Medulla oblongata (tissue), 1 donor: ENCODE measurements around the gene SEMA5A.
"Not testable (repeated sequence)": the region's sequence is repeated elsewhere in the genome, so short reads cannot be mapped to it uniquely, and the experiment has no call there.

Experiments
- DNase-seq: peaks from one replicate; pipeline ENCODE4 v3.0.0-alpha.2; 2015; ENCODE audit errors: extremely low spot score

The SEMA5A gene

DNA sequence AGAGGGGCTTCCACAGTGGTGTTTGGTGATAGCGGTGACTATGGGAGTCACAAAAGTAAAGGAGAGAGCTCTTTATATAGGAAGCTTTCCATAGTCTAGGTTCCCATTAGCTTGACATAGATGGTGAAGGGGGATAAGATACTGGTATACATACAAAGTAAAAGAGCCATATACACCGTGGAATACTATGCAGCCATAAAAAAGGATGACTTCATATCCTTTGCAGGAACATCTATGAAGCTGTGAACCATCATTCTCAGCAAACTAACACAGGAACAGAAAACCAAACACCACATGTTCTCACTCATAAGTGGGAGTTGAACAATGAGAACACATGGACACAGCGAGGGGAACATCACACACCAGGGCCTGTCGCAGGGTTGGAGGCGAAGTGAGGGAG, 146.1 kb downstream of the SEMA5A start:
- not testable (repeated sequence) for DNase-seq

DNA sequence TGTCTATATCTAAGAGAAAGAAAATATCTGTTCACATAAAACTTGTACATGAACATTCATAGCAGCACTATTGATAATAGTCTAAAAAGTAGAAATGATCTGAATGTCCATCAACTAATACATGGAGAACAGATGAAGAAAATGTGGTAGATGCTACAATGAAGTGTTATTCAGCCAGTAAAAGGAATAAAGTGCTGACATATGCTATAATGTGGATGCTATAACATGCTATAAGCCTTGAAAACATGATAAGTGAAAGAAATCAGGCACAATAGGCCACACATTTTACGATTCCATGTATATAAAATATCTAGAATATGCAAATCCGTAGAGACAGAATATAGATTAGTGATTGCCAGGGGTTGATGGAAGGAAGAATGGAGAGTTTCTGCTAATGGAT, 146.8 kb downstream of the SEMA5A start:
- no peak for DNase-seq

DNA sequence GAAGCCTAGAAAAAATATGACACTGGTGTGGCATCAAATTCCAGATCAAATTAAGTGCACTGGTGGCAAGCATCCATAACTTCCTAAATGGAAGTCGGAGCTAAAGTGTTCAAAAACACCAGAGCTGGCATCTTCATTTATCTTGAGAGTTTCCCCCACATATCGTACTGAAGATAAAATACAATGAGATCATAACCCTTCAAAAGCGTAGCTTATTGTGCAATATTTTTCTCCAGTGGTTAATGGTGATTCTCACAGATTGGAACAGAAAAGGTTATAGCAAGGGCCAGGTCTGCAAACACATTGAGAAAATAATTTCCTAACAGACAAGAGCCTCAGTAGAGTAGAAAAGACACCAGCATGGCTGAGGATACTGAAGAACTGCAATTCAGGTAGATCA, 147.6 kb downstream of the SEMA5A start:
- DNase-seq, result no peak

DNA sequence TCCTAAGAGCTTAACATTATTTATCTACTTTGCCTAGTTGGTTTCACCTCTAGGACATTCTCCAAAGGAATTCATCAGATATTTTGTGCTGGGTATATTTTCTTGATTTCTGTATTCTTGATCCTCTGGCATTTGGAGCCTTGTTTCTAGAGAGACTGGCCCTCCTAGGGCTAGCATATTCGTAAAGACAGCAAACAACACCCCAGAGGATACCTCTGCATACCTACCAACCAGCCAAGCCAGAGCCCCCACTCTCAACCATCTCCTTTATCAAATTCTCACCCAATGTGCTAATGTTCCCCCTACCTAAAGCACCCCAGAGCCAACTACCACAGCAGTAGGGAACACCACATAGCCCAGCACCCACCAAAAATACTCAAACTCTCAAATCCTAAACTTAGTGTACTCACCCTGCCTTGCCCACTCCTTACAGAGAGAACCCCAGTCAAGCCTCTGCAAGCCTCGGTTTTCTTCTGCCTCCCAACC, 149.5 kb downstream of the SEMA5A start:
- DNase-seq, result no peak

DNA sequence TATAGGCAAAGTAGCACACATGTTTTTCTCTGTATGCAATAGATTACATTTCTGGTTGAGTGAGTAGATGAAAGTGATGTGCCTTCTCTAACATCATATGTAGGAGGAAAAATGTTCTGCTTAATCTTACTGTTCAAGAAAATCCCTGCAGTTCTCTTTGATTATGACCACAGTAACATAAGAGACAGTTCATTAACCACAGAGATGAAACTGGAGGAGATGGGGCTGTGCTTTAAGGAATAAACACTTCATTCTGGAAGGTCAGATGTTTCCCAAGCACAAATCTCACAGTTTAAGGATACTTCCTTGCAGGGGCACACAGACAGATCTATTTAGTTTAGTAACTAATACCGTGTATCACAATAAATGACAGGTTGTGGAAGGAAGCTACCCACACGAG, 150.2 kb downstream of the SEMA5A start:
- DNase-seq, result no peak

DNA sequence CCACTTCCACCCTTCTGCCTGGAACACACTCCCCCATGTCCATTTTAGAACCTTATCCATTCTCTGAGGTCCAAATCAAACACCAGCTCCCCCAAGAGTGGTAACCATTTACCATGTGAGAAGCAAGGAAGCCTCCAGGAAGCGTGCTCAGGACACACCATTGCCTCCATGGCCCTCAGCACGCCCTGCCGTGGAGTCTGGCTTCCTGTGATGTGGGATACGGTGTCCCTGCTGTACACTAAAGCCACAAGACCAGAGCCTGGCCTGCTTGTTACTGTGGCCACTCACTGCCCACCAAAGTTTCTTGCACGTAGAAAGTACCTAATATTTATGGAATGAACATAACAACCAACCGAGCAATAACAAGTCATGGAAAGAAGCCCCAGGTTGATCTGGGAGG, 151.7 kb downstream of the SEMA5A start:
- DNase-seq, result no peak

DNA sequence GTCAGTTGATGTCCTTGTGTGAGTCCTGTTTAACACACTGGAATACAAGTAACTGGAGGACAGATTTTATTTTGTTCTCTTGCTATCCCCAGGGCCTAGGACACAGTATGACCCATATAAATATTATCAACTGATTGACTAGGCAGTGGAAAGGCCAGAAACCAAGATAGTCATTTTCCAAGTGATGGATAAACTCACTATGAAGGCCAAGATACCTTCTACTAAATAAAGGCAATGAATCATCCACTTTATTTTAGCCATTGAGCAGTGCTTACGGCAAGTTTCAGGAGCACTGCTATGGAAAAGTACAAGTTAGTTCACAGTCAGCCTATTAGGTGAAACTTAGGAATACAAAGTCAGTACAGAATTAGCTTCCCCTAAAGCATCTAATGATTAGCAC, 153.2 kb downstream of the SEMA5A start:
- no peak for DNase-seq

DNA sequence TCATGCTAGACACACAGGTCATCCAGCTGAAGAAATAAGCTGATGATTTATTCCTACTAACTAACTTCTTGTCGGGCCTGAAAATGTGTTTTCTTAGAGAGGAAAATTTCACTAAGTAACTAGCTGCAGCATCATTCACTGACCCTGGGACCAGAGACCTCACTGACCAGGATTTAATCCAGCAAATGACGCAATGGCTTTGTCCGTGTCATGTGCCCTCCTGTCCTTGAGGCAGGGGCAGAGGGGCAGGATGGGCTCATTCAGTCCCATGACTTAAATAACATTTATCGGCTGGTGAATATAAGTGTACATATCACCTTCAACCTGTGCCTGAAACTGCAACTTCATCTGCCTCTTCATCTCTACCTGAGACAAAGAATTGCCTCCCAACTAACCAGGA, 154.8 kb downstream of the SEMA5A start:
- DNase-seq, result no peak

DNA sequence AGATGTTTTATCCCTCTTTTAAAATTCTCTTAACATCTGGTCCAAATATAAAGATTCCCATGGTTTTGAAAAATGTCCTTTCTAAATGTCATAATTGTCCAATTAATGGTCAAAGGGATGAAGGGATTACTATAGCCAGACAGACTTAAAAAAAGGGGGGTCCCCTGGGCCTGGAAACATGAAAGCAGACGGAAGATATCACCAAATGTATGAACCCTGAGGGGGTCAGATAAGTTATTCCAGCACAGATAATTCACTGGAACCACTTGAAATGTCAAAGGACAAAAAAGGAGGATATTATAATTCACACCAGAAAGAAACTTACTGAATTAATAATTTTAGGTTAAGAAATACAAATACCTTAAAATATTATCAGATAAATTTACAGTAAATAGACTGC, 155.8 kb downstream of the SEMA5A start:
- no peak for DNase-seq

DNA sequence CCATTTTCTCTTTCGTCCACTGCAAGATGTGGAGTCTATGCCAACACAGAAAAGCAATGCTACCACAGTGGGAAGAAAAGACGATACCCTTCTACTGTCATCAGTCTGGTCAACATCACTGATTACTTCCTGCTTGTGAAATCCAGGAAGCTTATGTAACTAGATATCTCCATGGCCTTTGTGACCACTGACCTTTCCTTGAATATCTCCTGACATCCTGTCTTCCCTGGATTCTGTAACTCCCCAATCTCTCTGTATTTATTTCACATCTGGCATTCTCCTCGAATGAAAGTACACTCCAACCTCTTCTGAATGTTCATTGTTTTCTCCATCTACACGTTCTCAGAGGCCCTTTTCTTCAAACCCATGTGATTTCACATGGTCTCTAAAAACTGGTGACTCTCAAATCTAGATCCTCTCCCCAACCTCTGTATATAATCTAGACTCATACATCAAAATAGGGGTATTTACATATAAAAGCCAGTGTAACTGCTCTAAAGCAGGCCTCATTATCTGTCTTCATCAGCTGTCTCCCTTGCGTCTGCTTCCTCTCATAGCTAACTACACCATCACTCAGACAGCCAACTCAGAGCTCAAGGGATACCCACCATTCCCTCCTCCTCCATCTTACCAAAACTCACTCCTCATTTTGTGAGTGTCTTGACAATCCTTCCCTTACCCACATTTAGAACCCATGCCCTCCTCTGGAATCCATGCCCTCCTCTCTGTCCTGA, 156.8 kb downstream of the SEMA5A start:
- DNase-seq, result no peak

DNA sequence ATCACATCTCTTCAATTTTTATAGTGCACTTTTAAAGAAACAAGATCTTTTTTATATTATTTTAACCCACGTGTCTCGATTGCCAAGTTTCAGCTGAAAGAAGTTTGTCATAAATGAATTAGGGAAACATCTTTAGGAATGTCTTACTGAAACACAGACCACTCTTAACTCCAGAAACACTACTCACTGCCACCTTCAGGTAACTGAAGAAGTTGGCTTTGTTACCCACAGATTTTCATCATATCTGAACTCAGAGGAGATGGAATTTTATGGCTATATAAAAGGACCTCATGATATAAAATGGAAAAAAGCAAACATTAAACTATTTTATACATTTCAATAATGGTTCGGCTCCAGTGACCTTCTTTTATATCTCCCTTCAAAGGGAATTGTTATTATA, 158.0 kb downstream of the SEMA5A start:
- DNase-seq, result no peak

DNA sequence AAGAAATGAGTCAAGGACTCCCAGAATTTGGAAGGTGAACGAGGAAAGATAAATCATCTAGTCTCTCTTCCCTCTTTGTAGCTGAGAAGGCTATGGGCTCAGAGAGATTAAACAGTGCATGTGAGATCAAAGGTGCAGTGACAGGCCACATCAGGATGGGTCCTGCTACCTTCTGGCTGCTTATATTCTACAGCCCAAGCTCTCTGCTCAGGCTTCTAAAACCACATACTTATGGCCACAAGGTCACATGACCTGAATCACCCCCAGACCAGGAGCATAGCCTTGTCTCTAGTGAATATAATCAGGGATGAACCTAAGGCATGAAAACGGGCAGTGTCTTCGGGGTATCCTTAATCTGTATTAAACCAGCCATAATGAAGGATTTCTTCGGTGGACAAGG, 158.9 kb downstream of the SEMA5A start:
- DNase-seq, result no peak

DNA sequence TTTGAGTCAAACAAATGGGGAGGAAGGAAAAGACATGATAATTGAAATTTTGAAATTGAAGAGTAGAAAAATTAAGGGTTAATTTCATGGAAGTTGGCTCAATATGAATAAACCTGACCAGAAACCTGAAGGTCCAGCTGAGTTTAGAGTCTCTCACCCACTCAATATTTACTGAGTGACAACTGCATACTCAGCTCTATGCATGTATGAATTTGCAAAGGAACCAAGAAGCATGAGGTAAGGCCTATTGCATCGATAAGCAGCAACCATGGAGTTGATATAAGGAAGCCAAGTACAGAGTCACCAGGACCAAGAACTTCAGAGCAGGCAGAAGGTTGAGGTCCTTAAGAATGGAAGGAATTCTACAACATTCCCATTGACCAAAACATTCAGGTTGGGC, 163.4 kb downstream of the SEMA5A start:
- DNase-seq, result no peak

DNA sequence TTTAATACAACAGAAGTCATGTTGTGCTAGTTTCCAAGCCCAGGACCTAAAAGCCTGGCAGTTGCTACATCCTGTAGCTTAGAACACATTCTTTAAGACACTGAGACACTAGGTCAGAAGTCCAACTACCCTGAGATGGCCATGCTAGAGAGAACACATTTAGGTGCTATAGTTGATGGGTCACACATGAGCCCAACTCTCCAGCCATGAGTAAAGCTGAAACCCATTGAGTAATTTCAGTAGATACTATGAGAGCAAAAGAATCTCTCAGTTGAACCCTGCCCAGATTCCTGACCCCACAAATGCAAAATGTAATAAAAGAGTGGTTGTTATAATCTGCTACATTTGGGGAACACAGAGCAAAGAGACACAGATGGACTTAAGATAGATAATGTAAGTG, 164.4 kb downstream of the SEMA5A start:
- no peak for DNase-seq

DNA sequence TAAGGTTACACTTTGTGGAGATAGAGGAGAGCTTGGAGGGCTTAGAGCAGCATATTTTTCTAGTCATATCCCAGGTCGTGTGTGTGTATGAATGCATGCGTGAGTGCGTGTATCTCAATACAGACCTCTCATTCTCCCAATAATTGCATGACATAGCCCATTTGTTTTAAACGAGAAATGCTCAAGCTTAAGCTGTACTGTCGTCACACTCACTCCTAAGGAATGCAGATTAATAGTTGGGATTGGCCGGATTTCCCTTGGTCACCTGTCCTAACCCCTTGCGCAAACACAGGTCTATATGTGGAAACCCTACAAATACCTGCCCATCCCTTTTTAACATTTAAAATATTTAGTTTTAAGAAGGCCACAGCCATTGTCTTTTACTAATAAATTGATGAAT, 165.8 kb downstream of the SEMA5A start:
- DNase-seq, result no peak

DNA sequence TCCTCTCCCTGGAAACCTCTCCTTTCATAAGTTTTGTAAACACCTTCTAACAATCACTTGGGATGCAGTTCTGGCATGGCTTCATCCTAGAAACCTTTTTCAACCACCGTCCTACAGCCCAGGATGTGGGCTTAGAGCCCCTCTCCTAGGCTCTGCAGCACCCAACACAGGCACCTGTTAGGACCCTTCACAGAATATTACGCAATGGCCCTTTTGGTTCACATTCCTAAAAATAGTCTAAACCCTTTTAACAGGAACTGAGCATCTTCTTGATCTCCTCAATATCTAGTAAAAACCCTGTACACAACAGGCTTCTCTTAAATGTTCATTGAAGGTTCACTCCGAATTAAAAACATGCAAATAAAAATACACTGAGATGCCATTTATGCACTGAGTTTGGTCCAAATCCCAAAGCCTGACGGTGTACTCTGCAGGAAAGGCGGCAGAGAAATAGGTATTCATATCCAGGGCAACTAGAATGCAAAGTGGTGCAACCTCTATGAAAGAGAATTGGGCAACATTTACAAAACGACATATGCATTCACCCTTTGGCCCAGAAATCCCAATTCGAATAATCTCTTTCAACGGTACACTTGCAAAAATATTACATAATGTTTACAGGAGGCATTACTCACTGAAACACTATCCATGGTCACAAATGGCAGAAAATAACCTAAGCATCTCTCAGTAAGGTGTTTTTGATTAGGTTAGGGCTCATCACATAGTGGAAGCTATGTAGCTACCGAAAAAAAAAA, 169.3 kb downstream of the SEMA5A start:
- no peak for DNase-seq

DNA sequence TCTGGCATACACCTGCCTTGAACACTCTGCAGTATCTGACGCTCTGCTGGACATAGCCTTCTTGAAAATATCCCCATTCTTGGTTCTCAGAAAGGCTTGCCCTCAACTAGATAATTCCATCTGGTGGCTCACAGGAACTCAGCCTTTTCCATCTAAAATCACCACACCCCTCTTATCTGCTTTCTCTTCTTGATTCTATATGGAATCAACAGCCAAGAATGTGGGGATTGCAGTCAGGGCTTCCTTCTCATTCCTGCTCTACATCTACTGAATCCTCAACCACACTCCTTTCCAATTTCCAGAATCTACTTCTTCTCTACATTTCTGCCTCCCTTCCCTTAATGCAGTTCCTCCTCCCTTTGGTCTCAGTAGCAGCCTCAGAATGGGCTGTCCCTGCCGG, 170.1 kb downstream of the SEMA5A start:
- no peak for DNase-seq

DNA sequence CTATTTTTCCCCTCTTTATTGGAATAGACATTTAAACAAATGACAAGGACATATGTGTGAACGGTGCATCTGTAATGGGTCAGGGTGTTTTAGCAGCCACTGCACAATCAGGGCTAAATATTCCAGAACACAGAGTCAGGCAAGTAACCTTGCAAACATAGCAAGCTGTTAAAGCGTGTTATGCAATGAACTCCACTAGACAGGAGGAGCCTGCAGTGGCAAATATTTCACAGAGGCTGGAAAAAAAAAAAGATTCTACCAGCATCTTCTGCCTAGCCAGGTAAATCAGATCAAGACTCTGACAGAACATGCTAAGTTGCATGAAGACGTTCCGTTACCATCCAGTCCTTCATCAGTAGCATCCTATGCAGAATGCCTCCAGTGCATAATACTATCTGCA, 171.8 kb downstream of the SEMA5A start:
- no peak for DNase-seq

DNA sequence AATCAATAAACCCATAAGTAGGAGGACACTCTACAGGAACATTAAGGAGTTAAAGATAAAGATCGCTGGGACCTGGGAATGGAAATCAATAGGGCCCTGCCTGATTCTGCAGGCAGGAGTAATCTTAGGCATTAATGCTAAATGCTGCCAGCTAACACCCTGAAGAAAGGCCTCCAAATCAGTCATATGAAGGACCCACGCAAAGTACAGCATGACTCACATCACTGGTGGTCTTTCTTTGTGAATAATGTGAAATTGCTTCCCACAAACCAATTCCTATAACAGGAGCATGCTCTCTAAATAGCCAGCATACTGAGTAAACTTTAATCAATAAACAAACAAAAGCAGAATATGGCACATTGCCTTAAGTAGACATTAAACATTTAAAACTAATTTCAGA, 172.3 kb downstream of the SEMA5A start:
- DNase-seq, result no peak

DNA sequence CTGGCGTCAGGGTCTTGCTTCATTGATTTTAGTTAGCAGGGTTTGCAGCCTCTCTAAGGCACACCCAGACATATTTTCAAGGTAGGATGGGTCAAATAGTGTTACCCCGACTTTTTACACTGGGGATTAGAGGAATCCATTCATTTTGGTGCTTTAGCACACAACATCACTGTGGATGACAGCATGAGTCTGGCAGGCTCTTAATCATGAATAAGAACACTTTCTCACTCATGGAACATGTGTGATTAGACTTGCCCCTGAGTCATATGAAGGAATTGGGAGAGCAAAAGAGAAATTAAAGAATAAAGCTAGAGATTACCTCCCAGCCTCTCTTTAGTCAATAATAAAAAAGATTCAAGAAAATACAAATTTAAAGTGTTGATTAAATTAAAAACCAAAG, 175.6 kb downstream of the SEMA5A start:
- DNase-seq, result no peak

DNA sequence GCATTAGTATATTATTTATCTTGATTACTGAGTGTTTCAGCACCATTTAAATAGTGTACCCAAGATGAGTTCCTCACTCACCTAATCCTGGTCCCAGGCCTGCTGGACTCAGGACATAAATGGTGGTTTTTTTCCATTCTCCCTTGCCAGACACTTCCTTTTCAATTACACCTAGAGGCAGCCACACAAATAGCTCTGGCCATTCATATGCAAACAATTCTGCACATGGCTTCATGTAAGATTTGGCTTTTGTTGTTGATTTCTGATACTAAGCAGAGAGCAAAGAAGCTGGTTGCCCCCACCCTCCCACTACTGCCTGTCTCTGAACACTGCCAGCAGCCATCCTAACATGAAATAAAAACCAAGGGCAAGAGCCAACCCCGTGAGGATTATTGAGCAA, 180.4 kb downstream of the SEMA5A start:
- no peak for DNase-seq

DNA sequence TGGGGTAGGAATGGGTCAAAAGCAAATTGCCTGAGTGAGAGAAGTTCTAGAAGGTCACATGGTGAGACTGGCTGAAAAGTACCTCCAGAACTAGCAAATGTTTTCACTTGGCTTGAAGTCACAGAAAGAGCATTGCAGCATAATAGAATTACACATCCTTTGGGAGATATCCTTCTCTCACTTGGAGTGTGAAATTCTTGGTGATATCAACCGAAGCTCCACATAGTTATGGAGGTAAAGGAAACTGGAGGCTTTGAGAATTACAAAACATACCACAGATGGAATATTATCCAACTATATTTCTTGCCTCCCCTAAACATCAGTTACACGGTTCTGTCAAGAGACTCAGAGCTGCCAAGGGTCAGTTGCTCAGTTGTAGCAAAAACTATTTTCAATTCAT, 182.4 kb downstream of the SEMA5A start:
- no peak for DNase-seq

DNA sequence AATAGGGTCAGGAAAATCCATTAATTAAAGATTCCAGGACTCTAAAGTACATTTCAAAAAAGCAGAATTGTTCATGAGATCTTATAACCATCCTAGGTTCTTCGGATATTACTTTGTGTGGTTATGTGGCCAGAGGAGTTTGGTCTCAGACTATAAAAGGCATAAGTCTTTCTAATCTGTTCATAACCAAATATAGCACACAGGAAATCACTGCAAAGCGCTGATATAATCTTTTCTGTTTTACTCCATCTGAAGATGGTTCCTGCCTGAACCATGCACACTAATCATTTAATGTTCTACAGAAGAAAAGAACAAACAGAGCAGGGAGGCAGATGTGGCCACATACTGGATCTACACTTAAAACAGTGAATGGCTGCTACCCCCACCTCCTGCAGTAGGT, 182.8 kb downstream of the SEMA5A start:
- no peak for DNase-seq

DNA sequence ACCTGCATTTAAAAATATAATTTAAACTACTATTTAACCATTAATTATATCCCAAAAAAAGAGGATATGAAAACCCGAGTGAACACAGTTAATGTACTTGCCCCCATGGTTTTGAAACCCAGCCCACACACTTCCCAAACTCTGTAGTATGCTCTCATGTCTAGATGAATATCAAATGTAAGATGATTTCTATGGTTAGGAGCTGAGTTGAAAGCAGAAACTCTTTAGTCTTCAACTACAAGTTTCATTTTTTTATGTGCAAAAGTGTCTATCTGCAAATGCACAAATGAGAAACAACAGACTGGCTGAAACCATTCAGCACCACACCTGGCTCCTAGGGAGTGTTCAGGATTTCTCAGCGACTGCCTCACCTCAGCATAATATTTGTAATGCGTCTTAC, 183.3 kb downstream of the SEMA5A start:
- DNase-seq, result no peak
